Measurements from ENCODE around the gene PUS1. TPM values are rescaled to one million over a fixed set of nuclear protein-coding genes. Genes with fewer than 3 reads are reported as not detected.

Gene PUS1
- total RNA-seq, 1 donor from 2014 or later: 22.7 TPM

DNA sequence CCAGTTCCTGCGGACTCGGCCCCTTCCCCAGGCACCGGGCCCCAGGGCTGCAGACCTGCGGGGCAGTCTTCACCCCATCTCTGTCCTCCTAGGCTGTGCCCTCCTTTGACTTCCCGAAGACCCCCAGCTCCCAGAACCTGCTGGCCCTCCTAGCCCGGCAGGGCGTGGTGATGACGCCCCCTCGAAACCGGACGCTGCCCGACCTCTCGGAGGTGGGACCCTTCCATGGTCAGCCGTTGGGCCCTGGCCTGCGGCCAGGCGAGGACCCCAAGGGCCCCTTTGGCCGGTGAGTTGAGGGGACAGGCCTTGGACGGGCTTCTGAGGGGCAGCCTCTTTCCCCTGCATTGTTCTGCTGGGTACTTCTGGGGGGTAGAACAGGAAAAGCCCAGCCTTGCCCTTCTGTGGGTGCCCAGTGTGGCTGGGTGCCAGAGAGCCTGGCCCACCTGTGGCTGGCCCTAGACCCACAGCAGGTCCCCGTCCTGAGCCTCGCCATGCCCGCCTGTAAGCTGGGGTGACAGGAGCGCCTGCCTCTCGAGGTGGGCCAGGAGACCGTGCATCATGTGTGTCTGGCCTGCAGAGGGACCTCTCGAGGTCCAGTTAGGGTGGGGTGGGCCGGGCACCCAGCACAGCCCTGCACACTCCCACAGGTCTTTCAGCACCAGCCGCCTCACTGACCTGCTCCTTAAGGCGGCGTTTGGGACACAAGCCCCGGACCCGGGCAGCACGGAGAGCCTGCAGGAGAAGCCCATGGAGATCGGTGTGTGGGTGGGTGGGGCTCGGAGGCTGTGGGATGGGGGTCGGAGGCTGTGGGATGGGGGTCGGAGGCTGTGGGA, 12.6 kb upstream of the PUS1 start:
- H3K9me3 ChIP-seq: no peaks in the 10 kb centered on the region
- no peak overlapping the region for H3K27ac ChIP-seq
- peaks cover 4 to 10% of the 10 kb centered on the region in 2 donors for H3K4me1 ChIP-seq
- TF ChIP-seq, protein P1, sequence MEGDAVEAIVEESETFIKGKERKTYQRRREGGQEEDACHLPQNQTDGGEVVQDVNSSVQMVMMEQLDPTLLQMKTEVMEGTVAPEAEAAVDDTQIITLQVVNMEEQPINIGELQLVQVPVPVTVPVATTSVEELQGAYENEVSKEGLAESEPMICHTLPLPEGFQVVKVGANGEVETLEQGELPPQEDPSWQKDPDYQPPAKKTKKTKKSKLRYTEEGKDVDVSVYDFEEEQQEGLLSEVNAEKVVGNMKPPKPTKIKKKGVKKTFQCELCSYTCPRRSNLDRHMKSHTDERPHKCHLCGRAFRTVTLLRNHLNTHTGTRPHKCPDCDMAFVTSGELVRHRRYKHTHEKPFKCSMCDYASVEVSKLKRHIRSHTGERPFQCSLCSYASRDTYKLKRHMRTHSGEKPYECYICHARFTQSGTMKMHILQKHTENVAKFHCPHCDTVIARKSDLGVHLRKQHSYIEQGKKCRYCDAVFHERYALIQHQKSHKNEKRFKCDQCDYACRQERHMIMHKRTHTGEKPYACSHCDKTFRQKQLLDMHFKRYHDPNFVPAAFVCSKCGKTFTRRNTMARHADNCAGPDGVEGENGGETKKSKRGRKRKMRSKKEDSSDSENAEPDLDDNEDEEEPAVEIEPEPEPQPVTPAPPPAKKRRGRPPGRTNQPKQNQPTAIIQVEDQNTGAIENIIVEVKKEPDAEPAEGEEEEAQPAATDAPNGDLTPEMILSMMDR (IDR thresholded peaks at IDR 0.05): no peak
- no peaks in the 10 kb centered on the region for H3K27me3 ChIP-seq
- H3K36me3 ChIP-seq: peaks cover 87 to 91% of the 10 kb centered on the region in 2 donors
- intact Hi-C loops (cut with DNase I): no loop called here
- no peak for DNase-seq (ENCODE audit: low spot score in 2 of 2)
- no peak overlapping the region for H3K4me3 ChIP-seq

DNA sequence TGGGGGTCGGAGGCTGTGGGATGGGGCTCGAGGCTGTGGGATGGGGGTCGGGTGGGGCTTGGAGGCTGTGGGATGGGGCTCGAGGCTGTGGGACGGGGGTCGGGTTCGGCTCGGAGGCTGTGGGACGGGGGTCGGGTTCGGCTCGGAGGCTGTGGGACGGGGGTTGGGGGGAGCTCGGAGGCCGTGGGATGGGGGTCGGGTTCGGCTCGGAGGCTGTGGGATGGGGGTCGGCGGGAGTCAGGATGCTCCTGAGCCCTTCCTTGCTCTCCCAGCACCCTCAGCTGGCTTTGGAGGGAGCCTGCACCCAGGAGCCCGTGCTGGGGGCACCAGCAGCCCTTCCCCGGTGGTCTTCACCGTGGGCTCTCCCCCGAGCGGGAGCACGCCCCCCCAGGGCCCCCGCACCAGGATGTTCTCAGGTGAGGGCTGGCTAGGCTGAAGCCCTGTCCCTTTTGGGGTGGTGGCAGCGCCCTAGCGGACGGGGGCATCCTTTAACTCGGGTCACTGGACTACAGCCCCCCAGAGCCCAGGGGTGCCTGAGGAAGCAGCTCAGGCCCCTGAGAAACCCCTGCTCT, 11.9 kb upstream of the PUS1 start:
- Histone ChIP-seq H3K4me1 (peaks cover 2 to 6% of the 10 kb centered on the region in 2 donors), H3K27ac (no peak overlapping the region), H3K36me3 (peaks cover 84 to 91% of the 10 kb centered on the region in 2 donors), H3K27me3 (no peaks in the 10 kb centered on the region), H3K4me3 (no peak overlapping the region), H3K9me3 (no peaks in the 10 kb centered on the region)
- intact Hi-C loops (cut with DNase I): no loop called here
- DNase-seq (ENCODE audit: low spot score in 2 of 2): no peak
- TF ChIP-seq, protein P1 (IDR thresholded peaks at IDR 0.05): no peak

DNA sequence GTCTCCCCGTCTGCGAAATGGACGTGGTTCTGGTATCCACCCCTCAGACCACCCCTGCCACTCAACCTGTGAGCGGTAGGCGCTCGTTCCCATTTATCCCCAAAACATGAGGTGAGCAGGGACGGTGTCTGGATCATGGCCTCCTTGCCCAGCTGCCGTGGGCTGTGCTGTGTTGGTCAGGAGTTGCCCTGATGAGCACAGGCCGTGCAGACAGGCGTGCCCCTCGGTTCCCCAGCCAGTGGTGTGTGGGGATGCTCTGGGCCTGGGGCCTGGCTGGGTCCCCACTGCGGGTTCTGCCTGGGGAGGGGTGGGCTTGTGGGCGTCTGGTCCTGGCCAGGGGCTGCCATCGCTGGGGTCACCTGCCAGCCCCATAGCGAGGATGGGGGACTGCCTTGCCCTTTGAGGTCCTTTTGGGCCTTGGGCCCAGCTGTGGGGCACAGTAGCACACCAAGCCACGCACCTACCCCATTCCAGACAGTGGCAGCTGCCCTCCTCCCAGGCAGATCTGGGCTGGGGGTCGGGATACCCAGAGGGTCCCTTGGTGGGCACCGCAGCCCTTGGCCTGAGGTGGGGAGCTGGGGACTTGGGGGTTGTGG, 11.3 kb upstream of the PUS1 start:
- Histone ChIP-seq H3K4me1 (peaks cover 0 to 2% of the 10 kb centered on the region in 2 donors), H3K9me3 (no peaks in the 10 kb centered on the region), H3K36me3 (peaks cover 80 to 87% of the 10 kb centered on the region in 2 donors), H3K4me3 (no peak overlapping the region), H3K27me3 (no peaks in the 10 kb centered on the region), H3K27ac (no peak overlapping the region)
- no peak for DNase-seq (ENCODE audit: low spot score in 2 of 2)
- TF ChIP-seq, protein P1 (IDR thresholded peaks at IDR 0.05): no peak
- intact Hi-C loops (cut with DNase I): no loop called here

DNA sequence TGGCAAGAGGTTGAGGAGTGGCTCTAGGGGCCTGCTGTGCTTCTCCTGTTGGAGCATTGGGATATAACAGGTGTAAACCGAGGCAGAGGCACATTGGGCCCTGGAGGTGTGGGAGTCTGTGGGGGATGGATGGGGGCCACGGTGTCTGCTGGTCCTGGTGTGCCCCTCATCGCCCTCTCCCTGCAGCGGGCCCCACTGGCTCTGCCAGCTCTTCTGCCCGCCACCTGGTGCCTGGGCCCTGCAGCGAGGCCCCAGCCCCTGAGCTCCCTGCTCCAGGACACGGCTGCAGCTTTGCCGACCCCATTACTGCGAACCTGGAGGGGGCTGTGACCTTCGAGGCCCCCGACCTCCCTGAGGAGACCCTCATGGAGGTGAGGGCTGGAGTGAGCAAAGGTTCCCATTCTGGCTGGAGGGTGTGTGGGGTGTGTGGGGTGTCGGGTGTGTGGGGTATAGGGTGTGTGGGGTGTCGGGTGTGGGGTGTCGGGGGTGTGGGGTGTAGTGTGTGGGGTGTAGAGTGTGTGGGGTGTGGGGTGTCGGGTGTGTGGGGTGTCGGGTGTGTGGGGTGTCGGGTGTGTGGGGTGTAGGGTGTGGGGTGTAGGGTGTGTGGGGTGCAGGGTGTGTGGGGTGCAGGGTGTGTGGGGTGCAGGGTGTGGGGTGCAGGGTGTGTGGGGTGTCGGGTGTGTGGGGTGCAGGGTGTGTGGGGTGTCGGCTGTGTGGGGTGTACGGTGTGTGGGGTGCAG, 10.6 kb upstream of the PUS1 start:
- intact Hi-C loops (cut with DNase I): no loop called here
- Histone ChIP-seq H3K27ac (no peak overlapping the region), H3K27me3 (no peaks in the 10 kb centered on the region), H3K4me3 (no peak overlapping the region), H3K9me3 (no peaks in the 10 kb centered on the region), H3K36me3 (peaks cover 74 to 81% of the 10 kb centered on the region in 2 donors), H3K4me1 (no peaks in the 10 kb centered on the region)
- TF ChIP-seq, protein P1 (IDR thresholded peaks at IDR 0.05): no peak
- no peak for DNase-seq (ENCODE audit: low spot score in 2 of 2)

DNA sequence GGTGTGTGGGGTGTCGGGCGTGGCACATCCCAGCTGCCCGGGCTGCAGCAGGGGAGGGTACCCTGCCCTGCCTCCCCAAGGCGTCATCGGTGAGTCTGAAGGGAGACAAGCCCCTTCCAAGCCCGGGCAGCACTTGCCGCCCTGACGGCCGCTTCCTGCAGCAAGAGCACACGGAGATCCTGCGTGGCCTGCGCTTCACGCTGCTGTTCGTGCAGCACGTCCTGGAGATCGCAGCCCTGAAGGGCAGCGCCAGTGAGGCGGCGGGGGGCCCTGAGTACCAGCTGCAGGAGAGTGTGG, 10.1 kb upstream of the PUS1 start:
- H3K4me1 ChIP-seq: no peaks in the 10 kb centered on the region
- no peaks in the 10 kb centered on the region for H3K9me3 ChIP-seq
- no peaks in the 10 kb centered on the region for H3K27me3 ChIP-seq
- peaks cover 69 to 76% of the 10 kb centered on the region in 2 donors for H3K36me3 ChIP-seq
- H3K27ac ChIP-seq: no peak overlapping the region
- DNase-seq (ENCODE audit: low spot score in 2 of 2): no peak
- no peak overlapping the region for H3K4me3 ChIP-seq
- TF ChIP-seq, protein P1 (IDR thresholded peaks at IDR 0.05): no peak
- intact Hi-C loops (cut with DNase I): no loop called here

Measured in ascending aorta (tissue), 2 donors.